ENCODE data around the gene EHF.

DNA sequence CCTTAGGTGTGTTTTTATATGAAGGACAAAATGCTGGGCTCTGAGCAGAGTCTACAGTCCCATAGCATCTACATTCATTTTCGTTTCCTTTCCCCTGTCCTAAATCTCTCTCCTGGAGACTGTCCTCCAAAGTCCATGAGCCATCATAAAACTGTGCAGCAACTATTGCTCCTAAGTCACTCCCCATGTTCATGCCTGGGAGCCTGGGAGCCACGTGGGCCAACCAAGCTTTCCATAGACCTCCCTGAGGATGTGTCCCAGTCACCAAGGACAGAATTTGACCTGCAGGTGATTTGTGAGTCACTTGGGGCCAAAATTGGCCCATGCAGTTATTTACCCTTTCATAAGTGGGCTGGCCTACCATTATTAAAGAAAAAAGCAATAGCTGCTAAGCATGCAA, 28.7 kb downstream of the EHF start:
- TF ChIP-seq POLR2AphosphoS5 (IDR thresholded peaks at IDR 0.05; ENCODE audit: borderline replicate concordance, low read depth, low read length), result no peak
- TF ChIP-seq EZH2 (IDR thresholded peaks at IDR 0.05), result no peak

Measured in SK-N-MC (cell line).